Superior temporal gyrus (tissue), 1 donor: ENCODE results near the gene ATP23.

Source experiments
- DNase-seq: peaks from one replicate; pipeline ENCODE4 v3.0.0-alpha.2; 2016; ENCODE audit errors: extremely low spot score

Gene ATP23, protein sequence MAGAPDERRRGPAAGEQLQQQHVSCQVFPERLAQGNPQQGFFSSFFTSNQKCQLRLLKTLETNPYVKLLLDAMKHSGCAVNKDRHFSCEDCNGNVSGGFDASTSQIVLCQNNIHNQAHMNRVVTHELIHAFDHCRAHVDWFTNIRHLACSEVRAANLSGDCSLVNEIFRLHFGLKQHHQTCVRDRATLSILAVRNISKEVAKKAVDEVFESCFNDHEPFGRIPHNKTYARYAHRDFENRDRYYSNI

DNA sequence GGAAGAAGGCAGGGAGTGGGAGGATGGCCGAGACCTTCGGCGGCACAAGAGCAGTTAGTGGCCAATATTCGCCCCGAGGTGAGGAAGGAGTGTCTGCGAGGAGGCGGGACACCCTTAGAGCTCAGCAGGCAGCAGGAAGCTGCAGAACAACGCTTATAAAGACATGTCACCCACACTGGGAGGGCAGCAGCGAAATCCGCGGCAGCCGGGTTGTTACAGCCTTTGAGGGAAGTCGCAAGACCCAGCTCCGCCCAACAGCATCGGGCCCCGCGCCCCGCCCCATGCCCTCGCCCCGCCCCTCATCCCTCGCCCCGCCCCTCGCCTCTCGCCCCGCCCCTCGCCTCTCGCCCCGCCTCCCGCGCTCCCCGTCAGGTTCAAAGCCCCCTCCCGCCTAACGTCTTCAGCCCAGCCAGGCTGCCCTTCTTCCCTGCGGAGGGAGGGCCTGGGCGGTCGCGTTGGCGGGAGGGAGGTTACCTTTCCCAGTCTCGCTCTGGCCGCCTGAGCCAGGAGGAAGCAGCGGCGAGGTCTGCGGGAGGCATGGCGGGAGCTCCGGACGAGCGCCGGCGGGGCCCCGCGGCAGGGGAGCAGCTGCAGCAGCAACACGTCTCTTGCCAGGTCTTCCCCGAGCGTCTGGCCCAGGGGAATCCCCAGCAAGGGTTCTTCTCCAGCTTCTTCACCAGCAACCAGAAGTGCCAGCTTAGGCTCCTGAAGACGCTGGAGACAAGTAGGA lies at the start of gene ATP23:
Gene ATP23 (plus strand): TSS at position 403 of the 730 bp plus-strand sequence. CDS start 135 bp downstream, at position 538.
- DNase-seq: peak; percentile 77

DNA sequence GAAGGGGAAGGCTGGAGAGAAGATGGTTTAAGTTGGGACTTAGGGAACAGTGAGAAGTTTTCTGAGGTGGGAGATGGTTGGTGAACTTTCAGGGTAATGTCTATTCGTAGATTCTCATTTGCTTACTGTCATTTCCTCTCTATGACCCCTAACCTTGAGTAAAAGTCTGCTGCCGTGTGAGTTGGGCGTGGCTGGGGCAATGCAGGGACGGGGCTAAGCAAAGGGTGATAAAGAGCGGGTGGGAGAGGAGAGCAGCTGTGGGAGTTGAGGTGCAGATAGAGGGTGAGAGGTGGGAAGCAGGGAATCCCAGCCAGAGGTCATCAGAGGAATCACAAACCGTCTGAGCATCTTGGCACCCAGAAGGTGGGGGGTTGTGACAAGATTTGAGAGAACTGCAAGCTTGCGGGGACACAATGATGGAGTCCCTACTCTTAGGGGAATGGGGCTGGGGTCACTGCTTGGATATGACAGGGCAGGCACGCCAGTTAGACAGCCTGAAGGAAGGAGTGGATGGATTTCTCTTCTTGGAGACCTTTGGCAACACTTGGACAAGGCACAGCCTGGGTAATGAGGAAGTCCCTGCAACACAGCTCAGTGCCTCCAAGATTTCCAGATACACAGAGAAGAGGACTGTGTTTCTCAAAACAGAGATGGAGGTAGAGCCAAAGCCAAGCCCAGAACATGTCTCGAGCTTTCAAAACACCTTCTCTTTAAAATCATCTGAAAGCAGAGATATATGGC lies 49.0 kb upstream of the ATP23 start:
- DNase-seq: no peak

DNA sequence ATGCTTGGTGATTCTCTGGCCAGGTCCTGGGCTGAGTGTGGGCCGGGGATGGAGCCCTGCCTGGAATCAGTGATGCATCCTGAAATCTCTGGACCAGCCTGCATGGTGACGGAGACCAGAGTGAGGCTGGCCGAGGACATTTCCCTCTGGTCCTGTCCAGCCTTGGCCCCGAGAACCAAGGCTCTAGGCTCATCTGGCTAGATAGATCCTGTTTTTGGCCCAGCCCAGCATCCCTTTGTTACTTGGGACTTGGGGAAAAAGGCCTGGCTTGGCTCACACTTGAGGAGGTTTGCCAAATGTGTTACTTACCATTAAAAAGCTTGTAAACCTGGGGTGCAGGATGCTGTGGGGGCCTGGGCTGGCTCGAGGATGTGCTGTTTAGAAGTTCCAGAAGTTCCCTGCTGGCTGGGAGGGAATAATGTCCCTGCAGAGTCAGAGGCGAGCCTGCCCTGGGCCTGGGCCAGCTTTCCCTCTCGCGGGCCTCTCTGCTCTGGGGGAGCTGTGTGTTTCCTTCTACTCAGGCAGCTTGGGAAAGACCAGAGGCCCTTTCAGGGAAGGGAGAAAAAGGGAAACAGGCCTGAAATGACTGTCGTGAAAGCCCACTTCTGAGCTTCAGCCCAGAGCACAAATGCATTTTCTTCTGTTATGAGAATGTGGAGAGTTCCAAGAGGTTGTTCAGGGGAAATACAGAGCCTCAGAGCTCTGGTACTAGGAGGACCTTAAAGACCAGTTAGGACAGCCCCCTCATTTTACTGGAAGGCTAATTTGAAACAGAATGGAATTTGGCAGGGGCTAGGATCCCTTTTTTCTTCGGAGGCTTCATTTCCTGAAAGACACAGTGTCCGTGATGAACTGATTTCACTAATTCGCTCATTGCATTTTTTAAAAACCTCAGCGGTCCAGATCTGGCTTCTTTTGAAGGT lies 47.7 kb upstream of the ATP23 start:
- peak; percentile 85 for DNase-seq

DNA sequence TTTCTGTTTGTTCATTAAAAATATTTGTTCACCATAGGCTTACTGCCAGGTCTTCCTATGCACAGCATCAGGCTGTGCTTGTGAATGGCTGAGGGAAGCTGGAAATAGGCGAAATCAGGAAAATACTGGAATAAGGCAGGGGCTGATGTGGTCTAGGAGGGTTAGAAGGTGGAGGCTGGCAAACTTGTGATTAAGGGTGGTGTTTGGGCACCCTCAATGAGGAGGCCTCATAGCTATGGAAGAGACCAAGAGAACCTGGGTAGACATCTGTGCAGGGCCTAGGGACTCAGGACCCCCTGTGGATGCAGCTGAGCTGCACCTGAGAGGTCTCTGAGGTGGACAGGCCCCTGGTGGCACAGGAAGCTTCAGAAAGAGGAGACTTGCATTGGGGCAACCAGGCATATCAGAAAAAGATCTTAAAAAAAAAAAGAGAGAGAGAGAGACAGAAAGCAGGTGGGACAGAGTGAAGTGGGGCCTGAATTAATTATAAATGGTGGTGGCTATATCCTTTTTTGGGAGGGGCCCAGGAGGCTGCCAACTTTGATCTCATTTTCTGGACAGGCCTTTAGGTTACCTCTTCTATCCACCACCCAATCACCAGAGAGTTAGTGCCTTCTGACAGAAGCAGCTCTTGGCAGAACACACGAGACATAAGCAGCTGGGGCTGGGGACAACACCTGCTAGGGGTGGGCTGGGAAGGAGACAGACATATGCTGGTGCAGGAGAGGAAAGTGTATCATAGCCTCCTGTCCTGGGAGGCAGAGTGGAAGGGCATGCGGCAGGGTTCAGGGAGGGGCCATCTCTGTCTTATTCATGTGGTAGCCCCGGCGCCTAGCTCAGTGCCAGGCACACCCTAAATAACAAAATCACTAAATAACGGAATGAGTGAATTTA lies 46.7 kb upstream of the ATP23 start:
- no peak for DNase-seq

DNA sequence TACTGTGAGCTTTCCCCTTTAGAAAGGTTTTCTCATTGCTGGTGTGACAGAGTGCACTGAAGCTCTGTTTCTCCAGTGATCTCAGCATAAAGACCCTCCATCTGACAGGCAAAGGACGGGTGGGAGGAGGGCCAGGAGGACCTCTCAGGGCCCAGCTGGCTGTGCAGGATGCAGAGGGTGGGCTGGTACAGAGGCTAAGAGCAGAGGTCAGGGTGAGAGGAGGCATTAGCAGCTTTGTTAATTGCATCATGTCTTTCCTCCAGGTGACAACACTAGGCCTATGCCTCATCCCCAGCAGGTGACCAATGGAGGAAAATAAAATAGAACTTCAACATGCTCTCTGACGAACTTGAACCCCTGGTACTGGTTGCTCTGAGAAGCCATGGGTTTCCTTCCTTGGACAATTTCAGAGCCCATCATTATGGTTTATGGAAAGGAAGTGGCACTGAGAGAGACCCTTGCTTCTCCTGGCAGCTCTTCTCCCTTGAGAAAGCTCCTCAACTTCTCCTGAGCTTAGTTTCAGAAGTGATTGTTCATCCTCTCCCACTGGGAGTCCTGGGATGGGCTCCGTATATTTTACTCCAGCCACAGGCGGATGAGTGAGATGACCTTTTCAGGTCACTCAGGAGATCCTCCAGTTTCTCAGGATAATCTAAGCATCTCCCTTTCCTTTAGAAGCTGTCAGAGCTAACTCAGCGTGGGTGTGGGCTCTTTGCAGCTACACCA lies 45.8 kb upstream of the ATP23 start:
- DNase-seq: peak; percentile 38

DNA sequence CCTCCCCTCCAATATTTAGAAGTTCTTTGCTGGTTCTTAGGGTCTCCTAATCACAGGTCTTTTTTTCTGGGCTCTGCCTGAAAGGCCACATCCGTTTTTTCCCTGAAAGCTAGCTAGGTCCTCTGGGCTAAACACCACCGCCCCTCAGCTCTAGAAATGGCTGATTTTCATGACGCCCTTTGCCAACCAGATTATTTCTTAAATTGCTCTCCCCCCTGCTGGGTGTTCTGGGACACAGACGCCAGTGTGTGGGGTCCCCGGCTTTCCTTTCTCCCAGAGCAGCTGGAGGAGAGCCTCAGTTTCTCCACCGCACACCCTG lies 45.3 kb upstream of the ATP23 start:
- DNase-seq: no peak

DNA sequence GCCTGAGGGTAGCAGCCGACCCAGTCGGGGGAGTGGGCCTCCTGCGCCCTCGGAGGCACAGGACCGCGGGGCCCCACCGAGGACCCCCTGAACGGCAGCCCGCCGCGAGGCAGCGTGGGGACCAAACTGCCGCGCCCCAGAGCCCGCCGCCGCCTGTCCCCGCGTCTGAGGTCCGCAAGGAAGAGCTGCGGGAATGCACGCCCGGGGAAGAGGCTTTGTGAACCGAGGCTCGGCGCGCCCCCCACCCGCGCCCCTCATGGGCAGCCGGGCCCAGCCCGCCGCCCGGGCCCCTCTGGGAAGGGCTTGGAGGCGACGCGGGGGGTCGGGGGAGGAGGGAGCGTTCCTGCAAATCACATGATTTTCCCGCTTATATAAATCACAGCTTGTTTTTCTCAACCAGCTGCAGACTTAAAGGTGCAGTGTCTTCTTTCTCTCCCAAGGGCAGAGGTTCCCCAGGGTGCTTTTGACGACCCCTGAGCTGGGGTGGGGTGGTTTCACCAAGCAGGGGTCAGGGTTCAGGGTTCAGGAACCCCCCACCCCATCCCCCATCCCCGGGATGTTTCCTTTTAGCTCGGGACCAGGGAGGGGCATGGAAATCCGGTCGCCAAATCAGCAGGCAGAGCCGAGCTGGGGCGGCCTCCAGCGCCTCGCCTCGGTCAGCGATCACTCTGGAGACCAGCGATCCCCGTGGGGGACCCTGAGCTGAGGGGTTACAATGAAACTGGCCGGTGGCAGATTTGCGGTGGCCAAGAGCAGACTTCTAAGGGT lies 44.7 kb upstream of the ATP23 start:
- DNase-seq: peak; percentile 80

DNA sequence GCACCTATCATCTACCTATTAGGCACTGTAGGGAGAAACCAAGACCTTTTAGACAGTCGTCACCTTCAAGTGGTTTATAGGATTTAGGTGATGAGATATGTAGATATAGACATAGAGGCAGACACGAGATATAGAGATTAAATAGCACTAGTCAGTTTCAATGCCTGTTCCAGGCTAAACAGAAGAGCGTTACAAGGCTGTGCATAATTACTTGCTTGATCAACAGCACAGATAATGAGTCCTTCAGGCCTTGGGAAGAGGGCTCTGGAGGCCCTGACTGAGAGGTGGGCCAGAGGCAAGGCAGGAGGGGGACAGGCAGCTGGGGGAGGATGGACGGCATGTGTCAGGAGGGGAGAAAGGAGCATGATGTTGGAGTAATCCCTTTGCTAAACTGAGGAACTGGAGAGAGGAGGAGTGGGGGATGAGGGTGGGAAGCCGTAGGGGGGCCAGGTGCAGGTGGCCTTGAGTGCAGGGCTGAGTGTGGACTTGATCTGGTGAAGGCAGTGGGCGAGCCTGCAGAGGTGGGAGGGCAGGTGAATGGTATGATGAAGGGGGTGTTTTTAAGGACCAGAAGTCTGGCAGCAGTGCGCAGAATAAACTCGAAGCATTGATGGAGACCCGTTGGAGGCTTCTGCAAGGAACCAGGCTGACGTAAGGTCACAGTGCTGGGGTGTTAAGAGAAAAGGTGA lies 43.9 kb upstream of the ATP23 start:
- DNase-seq: no peak

DNA sequence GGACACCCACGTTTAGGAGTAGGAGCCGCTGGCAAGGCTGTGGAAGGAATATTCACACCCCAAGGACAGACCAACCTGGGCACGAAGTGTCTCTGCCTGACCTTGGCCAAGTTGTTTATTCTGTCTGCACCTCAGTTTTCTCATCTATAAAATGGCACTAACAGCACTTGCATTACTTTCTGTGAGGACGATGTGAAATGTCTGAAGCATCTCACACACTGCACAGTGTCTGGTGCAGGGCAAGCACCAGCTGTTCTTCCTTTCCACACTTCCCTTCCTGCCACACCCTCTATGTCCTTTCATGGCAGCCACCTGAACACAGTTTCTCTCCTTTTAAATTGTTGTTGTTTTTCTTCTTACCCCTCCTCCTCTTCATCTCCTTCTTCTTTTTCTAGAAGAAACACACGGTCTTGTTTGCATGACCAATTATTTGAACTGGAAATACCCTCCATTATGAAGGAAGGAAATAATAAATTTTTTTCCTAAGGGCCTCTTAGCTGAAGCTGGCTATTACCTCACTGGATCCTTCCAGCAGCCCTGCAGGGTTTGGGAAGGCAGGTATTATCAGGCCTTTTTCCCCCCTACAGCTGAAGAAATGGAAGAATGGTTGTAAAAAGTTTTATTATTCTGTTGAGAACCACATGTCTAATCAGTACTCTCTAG lies 42.9 kb upstream of the ATP23 start:
- DNase-seq: no peak

DNA sequence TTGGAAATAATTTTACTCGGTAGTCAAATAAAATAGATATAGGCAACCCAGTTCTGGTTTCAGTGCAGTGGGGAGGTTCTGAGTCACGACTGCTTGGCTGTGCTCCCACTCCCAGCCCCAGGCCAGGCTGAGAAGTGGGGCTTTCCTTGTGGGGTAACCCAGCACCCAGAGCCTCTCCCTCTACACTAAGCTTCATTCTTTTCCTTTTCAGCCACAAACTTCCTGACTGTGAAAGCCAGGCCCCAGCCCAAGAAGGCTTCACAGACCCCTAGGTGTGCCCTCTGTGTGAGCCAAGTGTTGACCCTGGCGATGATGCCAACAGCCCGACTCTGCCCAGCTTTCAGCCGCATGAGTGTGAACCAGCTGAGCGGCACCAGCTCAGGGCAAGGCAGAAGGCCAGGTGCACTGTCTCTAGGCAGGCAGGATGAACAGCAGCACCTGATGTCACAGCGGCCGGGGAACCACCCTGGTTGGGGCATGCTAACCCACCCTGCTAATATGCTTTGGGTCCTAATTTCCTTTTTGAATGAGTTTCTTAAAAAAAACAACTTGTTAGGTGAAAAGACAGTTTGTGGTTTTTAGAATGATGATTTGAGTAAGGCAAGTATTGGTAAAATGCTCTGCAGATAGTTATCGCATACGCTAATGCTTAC lies 42.2 kb upstream of the ATP23 start:
- no peak for DNase-seq

DNA sequence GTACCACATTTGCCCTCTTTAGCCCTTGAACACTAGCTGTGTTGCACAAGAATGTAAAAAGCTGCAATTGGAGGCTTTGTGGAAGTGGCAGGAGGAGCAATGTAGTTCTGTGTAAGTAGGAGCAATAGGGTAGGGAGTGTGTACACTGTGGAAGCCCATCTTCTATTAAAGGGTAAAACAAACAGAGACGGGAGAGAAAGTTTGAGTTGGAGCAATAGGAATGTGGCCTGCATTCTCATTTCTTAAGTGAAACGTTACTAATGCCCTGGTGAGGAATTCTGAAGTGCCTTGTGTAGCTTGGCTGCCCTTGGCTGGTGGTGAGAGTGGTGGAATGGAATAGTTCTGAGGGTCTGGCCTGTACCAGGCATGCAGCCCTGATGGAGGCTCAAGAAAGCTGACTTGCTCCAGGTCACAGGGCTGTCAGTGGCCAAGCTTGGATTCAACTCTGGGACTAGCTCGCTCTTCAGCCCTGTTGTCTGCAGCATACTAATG lies 38.8 kb upstream of the ATP23 start:
- DNase-seq: no peak

DNA sequence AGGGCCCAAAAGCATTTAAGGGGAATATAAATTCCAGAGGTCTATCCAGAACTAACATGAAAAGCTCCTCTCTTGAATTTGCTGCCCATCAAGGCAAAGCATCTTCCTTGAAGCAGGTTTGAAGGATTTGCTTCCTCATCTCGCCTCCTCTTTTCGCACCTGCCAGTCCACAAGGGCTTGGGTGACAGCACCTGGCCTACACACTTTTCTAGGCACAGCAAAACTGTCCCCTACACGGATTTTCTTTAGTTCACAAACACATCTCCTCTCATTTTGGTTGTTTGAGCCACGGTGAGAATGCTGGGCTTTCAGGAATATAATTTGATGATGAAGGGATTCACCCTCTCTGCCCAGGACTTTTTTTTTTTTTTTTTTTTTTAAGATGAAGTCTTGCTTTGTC lies 36.9 kb upstream of the ATP23 start:
- no peak for DNase-seq

DNA sequence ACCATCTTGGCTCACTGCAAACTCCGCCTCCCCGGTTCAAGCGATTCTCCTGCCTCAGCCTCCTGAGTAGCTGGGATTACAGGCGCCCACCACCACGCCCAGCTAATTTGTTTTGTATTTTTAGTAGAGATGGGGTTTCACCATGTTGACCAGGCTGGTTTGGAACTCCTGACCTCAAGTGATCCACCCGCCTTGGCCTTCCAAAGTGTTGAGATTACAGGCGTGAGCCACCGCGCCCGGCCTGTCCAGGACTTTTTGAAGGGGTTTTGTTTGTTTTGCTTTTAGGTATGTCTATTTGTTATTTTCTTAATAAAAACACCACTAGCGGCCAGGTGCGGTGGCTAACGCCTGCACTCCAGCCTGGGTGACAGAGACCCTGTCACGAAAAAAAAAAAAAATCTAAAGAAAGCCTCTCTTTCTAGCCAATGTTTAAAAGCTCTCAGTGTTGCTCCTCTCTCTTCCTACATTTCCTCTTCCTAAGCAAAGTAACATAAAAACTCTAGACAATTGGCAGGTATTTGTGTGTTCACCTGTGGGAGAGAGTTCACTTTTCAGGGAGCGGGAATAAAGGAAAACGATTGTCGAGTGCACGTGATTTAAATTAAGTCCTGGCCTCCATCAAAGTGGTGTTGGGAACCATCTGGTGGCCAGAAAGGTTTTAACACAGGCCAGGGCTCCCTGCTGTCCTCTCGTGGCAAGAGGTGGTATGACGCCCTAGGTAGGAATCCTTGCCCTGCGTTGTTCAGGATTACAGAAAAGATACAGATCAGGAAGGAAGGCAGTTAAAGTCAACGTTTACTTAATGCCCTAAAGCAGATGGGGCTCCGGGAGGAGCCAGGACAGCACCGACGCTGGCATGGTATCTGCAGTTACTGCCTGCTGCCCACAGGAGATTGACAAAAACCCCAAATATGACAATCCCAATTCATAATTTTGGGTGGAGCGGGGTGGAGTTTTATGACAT lies 36.2 kb upstream of the ATP23 start:
- peak; percentile 96 for DNase-seq

DNA sequence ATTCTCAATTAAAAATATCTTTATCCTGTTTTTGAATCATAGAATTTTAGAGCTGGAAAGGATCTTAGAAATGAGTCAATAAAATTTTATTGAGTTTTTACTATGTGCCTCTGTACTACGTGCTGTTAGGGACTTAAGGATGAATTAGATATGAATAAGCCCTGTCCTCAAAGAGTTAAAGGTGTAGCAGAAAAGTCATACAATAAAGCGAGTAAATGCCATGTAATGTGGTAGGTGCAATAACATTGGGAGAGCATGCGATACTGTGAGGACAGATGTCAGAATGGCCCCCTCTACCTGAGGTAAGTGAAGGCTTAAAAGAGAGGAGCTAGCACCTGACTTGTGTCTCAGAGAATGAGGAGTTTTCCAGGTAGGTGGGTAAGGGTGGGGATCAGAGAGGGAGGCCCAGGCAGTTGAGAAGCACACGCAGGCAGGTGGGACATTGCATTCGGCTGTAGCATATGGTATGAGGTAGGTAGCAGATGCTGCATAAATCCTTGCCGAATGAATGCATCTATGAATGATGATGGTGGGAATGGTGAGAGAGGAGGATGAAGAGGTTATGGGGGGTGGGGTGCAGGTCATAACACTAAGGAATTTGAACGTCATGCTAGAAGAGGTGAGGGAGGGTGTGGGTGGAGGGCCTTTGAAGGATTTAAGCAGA lies 35.4 kb upstream of the ATP23 start:
- DNase-seq: no peak

DNA sequence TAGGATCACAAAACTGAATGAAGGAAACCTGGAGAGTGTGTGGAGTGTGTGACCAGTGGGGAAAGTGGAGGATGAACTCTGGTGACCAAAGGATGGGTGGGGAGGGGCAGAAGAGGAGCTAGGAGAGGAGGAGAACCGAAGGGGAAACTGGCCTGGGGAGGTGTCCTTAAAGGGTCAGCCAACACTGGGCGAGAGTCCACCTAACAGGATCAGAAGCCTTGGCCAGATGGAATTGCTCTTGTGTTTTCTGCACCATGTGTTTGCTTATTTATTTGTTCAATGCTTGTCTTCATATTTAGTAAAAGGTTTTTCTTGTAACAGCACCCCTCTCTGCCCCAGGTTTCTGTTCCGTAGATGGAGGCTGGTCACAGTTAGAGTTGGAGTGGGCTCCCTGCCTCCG lies 34.5 kb upstream of the ATP23 start:
- DNase-seq: no peak

DNA sequence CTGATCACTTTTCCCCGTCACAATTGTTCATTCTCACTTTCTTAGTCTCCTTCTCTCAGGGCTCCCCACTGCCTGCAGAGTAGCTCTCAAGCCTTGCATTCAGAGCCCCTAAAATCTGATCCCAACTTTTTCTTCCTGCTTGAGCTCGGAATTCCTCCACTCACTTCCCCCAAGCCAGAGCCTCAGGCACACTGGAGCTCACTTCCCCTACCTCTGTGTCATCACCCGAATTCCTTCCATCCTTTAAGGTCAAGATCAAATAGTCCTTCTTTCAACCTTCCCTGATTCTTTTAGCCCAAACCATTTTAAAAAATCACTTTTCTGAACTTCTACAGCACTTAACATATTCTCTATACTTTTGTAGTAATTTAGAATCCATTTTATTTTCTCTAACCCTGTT lies 34.1 kb upstream of the ATP23 start:
- no peak for DNase-seq
